IPS-18a (cell line): ENCODE results near the gene YARS1.
"Not testable (repeated sequence)": the region's sequence is repeated elsewhere in the genome, so short reads cannot be mapped to it uniquely, and the experiment has no call there.

Experiments
- H3K27ac ChIP-seq: one replicate; pipeline ENCODE4 v1.5.1; 2013; ENCODE audit warnings: low read length
- H3K27me3 ChIP-seq: one replicate; pipeline ENCODE4 v1.6.1; 2013; ENCODE audit warnings: mild to moderate bottlenecking, low read length; ENCODE audit not compliant: control insufficient read depth, insufficient read depth
- H3K36me3 ChIP-seq: one replicate; pipeline ENCODE4 v1.6.1; 2013; ENCODE audit warnings: low read depth, low read length; ENCODE audit not compliant: control insufficient read depth
- H3K4me1 ChIP-seq: one replicate; pipeline ENCODE4 v1.6.1; 2013; ENCODE audit warnings: low read depth, low read length; ENCODE audit not compliant: control insufficient read depth
- H3K4me3 ChIP-seq: one replicate; pipeline ENCODE4 v1.5.1; 2013; ENCODE audit warnings: low read length
- H3K9ac ChIP-seq: one replicate; pipeline ENCODE4 v1.6.1; 2013; ENCODE audit warnings: mild to moderate bottlenecking, low read length, moderate library complexity
- H3K9me3 ChIP-seq: one replicate; pipeline ENCODE4 v1.6.1; 2013; ENCODE audit warnings: low read depth, low read length; ENCODE audit not compliant: control insufficient read depth

Gene YARS1

GRCh38 chr1:32811917-32812316, 5.2 kb downstream of the YARS1 start:
- Histone ChIP-seq H3K36me3 (peaks cover 32% of the 10 kb centered on the region), H3K9ac (no peak overlapping the region), H3K4me3 (no peak overlapping the region), H3K9me3 (no peaks in the 10 kb centered on the region), H3K4me1 (peaks cover 12% of the 10 kb centered on the region), H3K27me3 (no peaks in the 10 kb centered on the region), H3K27ac (no peak overlapping the region)

DNA sequence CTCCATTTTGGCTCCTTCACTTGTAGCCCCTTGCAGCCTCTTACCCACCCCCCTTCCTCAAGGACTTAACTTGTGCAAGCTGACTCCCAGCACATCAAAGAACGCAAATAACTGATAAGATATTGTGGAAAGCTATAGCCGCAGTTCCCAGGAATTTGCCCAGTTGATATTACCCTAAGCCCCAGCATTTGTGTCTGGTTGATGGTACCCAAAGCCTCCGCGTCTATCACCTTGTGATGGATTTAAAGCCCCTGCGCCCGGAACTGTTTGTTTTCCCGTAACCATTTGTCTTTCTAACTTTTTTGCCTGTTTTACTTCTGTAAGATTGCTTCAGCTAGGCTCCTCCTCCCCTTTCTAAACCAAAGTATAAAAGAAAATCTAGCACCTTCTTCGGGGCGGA, 5.9 kb downstream of the YARS1 start:
- Histone ChIP-seq H3K36me3 (peaks cover 39% of the 10 kb centered on the region), H3K27ac (no peak overlapping the region), H3K4me1 (peaks cover 12% of the 10 kb centered on the region), H3K9me3 (no peaks in the 10 kb centered on the region), H3K9ac (no peak overlapping the region), H3K4me3 (no peak overlapping the region), H3K27me3 (no peaks in the 10 kb centered on the region)

GRCh38 chr1:32810358-32810757, 6.8 kb downstream of the YARS1 start:
- Histone ChIP-seq H3K36me3 (peaks cover 46% of the 10 kb centered on the region), H3K4me3 (no peak overlapping the region), H3K27me3 (no peaks in the 10 kb centered on the region), H3K4me1 (peaks cover 10% of the 10 kb centered on the region), H3K9me3 (no peaks in the 10 kb centered on the region), H3K9ac (no peak overlapping the region), H3K27ac (no peak overlapping the region)

GRCh38 chr1:32808580-32808979, 8.6 kb downstream of the YARS1 start:
- no peak overlapping the region for H3K27ac ChIP-seq
- no peaks in the 10 kb centered on the region for H3K9me3 ChIP-seq
- H3K36me3 ChIP-seq: peaks cover 48% of the 10 kb centered on the region
- H3K27me3 ChIP-seq: no peaks in the 10 kb centered on the region
- peaks cover 8% of the 10 kb centered on the region for H3K4me1 ChIP-seq
- no peak overlapping the region for H3K9ac ChIP-seq
- no peak overlapping the region for H3K4me3 ChIP-seq

- H3K27ac ChIP-seq: no peak overlapping the region
- no peaks in the 10 kb centered on the region for H3K9me3 ChIP-seq
- peaks cover 59% of the 10 kb centered on the region for H3K36me3 ChIP-seq
- H3K4me3 ChIP-seq: no peak overlapping the region
- peaks cover 4% of the 10 kb centered on the region for H3K4me1 ChIP-seq
- no peak overlapping the region for H3K9ac ChIP-seq
- H3K27me3 ChIP-seq: no peaks in the 10 kb centered on the region
Measured at GRCh38 chr1:32806910-32807523, 10.1 kb downstream of the YARS1 start.

DNA sequence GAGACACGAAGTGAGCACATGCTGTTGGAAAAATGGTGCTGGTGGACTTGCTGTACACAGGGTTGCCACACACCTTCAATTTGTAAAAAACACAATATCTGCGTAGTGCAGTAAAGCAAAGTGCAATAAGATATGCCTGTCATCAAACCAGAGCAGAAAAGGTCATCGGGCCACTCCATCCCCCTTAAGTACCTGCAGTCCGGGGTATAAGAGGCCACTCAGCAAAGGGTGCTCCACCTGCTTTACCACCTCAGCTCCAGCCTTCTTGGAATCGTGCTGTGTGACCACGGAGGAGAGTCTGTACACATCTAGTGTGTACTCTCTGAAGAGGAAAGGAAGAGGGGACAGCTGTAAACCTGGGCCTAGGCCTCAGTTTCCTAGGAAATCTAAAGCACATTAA, 10.9 kb downstream of the YARS1 start:
- H3K27me3 ChIP-seq: no peaks in the 10 kb centered on the region
- H3K4me3 ChIP-seq: no peak overlapping the region
- no peaks in the 10 kb centered on the region for H3K4me1 ChIP-seq
- H3K27ac ChIP-seq: no peak overlapping the region
- H3K9ac ChIP-seq: no peak overlapping the region
- H3K36me3 ChIP-seq: peaks cover 63% of the 10 kb centered on the region
- no peaks in the 10 kb centered on the region for H3K9me3 ChIP-seq

DNA sequence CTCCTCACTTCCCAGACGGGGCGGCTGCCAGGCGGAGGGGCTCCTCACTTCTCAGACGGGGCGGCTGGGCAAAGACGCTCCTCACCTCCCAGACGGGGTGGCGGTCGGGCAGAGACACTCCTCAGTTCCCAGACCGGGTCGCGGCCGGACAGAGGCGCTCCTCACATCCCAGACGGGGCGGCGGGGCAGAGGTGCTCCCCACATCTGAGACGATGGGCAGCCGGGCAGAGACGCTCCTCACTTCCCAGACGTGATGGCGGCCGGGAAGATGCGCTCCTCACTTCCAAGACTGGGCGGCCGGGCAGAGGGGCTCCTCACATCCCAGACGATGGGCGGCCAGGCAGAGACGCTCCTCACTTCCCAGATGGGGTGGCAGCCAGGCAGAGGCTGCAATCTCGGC, 12.7 kb downstream of the YARS1 start:
- not testable (repeated sequence) for H3K27me3 ChIP-seq, H3K27ac ChIP-seq, H3K4me3 ChIP-seq, H3K9me3 ChIP-seq, H3K9ac ChIP-seq, H3K4me1 ChIP-seq
- H3K36me3 ChIP-seq: peaks cover 53% of the 10 kb centered on the region

- H3K27ac ChIP-seq: no peak overlapping the region
- no peak overlapping the region for H3K9ac ChIP-seq
- no peaks in the 10 kb centered on the region for H3K4me1 ChIP-seq
- no peaks in the 10 kb centered on the region for H3K27me3 ChIP-seq
- H3K9me3 ChIP-seq: no peaks in the 10 kb centered on the region
- peaks cover 52% of the 10 kb centered on the region for H3K36me3 ChIP-seq
- H3K4me3 ChIP-seq: no peak overlapping the region
Measured at GRCh38 chr1:32801096-32801715, 16.0 kb downstream of the YARS1 start.

DNA sequence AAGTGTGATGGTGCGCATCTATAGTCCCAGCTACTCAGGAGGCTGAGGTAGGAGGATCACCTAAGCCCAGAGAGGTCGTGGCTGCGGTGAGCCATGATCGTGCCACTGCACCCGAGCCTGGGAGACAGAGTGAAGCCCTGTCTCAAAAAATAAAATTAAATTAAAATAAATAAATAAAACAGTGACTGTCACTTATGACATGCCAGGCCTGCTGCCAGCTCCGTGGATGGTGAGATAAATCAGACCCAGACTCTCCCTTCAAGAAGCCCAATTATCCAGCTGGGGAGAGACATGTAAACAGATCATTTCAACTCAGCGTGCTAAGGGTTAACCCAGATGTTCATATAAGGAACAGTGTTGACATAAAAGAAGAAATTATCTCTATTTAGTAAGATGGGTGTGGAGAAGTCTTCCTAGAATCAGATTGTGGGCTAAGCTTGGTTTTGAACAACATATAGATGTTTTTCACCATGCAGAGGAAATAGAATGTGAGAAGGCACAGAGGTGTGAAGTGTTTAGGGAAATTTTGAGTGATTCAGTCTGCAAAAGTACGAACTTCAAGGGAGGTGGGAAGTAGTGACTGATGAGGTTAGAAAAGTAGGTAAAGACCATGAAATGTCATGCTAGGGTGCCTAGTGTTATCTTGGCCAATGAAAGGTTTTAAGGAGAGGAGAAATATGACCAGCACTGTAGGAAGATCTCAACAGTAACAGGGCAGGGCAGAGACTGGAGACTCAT, 18.3 kb downstream of the YARS1 start:
- Histone ChIP-seq H3K27ac (no peak overlapping the region), H3K36me3 (peaks cover 57% of the 10 kb centered on the region), H3K4me3 (no peak overlapping the region), H3K4me1 (no peaks in the 10 kb centered on the region), H3K9me3 (no peaks in the 10 kb centered on the region), H3K27me3 (no peaks in the 10 kb centered on the region), H3K9ac (no peak overlapping the region)

DNA sequence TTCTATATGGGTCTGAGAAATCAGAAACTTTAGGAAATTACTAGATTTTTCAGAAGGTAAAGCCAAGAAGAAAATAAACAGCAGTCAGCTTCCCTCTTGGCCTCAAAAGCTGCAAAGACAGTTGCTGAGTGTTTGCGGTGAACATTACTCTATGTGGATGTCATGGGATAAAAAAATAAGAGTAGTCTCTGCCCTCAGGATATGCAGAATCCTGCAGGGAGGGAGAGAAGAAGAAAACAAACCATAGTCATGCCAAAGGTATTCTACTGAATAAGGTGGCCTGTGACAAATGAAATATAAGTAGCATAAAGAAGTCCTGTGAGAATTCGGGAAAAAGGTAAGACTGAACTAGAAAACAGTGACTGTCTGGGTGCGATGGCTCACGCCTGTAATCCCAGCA, 19.0 kb downstream of the YARS1 start:
- Histone ChIP-seq H3K36me3 (peaks cover 60% of the 10 kb centered on the region), H3K27ac (no peak overlapping the region), H3K9me3 (no peaks in the 10 kb centered on the region), H3K27me3 (no peaks in the 10 kb centered on the region), H3K4me3 (no peak overlapping the region), H3K9ac (no peak overlapping the region), H3K4me1 (no peaks in the 10 kb centered on the region)

DNA sequence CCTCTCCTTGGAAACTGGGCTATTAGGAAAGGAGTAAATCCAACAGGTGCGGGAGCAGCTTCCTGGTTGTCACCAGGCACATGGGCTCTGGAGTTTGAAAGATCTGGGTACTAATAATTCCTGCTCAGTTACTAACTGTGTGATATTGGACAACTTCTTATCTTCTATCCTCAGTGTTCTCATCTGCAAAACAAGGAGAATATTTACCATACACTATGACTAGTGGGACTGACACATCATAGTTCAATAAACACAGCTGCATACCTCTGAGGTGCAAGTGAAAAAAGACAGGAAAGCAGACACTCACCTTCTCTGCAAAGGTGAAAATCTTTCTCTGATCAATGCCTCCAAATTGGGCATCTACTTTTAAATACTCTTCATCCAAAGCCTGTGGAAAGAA, 19.7 kb downstream of the YARS1 start:
- Histone ChIP-seq H3K27ac (no peak overlapping the region), H3K4me3 (no peak overlapping the region), H3K9me3 (no peaks in the 10 kb centered on the region), H3K9ac (no peak overlapping the region), H3K4me1 (no peaks in the 10 kb centered on the region), H3K27me3 (no peaks in the 10 kb centered on the region), H3K36me3 (peaks cover 61% of the 10 kb centered on the region)

DNA sequence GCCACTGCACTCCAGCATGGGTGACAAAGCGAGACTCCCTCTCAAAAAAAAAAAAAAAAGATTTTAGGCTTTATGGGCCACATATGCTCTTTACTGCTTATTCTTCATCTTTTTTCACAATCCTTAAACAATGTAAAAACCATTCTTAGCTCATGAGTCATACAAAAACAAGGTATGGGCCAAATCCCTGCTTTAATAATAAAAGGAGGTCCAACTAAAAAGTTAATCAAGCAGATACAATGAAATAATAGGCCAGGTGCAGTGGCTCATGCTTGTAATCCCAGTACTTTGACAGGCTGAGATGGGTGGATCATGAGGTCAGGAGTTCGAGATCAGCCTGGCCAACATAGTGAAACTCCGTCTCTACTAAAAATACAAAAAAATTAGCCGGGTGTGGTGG, 21.4 kb downstream of the YARS1 start:
- peaks cover 63% of the 10 kb centered on the region for H3K36me3 ChIP-seq

More for the DNA sequence above, 21.4 kb downstream of the YARS1 start:
- not testable (repeated sequence) for H3K9ac ChIP-seq, H3K9me3 ChIP-seq, H3K4me1 ChIP-seq, H3K27ac ChIP-seq, H3K4me3 ChIP-seq, H3K27me3 ChIP-seq
